K562 (cell line): ENCODE data around the gene PSD2. TPM values are rescaled to one million over a fixed set of nuclear protein-coding genes. Genes with fewer than 3 reads are reported as not detected.

Source experiments
- ATAC-seq: fragments of 200-7000 bp; cut with Tn5 transposase; 3 replicates; pipeline ENCODE4 v1.9.1; 2020; ENCODE audit warnings: moderate library complexity
- BruUV-seq: library from RNA; stranded (reverse); fragments of 400-500 nt; replicated peaks from 2 replicates; lab custom pipeline; 2021; lab: Mats Ljungman, UMichigan
- CTCF ChIA-PET: fragments of 300-600 bp; formaldehyde crosslinking; extraction: SDS; loops from one replicate; lab custom pipeline; 2021; ENCODE audit warnings: low intra/inter-chr PET ratio; lab: Yijun Ruan, JAX
- POLR2A ChIA-PET: fragments of 300-600, 350-650 bp; sonication (Branson Sonifier 250); formaldehyde crosslinking; extraction: SDS; loops from one replicate; lab custom pipeline; 2021; ENCODE audit warnings: antibody characterized with exemption, inconsistent platforms; lab: Yijun Ruan, JAX
- DNase-seq, 4 experiments: peaks; one replicate each; pipeline versions ENCODE4 v3.0.0 to v3.0.0-alpha.2; 2011 to 2018; ENCODE audit warnings: low spot score in 3 of 4, mixed read lengths in 3 of 4; ENCODE audit errors: extremely low read depth in 1 of 4
- FAIRE-seq: peaks from 2 replicates; lab custom pipeline; 2011; peaks lifted over from hg19 to GRCh38; lab: Jason Lieb, UNC
- H2AFZ ChIP-seq: 2 replicates; pipeline ENCODE4 v1.6.0; 2011; ENCODE audit warnings: low read depth, low read length, control low read depth, inconsistent platforms
- H3K27ac ChIP-seq: fragments of 200-600 bp; 3 replicates; pipeline ENCODE4 v1.8.0; 2011; ENCODE audit warnings: low read depth, mild to moderate bottlenecking, control low read depth, inconsistent platforms, low read length, moderate library complexity, mixed read lengths; ENCODE audit errors: extremely low read depth
- H3K27me3 ChIP-seq, 2 experiments: fragments of 300-600 bp in 1 of 2; 2 replicates in 1 of 2; 3 replicates in 1 of 2; pipeline versions ENCODE4 v1.6.0 to v1.8.0; 2011; ENCODE audit warnings: inconsistent platforms in 2 of 2, low read length in 2 of 2, mild to moderate bottlenecking in 1 of 2, mixed read lengths in 1 of 2, moderate library complexity in 1 of 2; ENCODE audit not compliant: control insufficient read depth in 2 of 2, insufficient read depth in 2 of 2
- H3K36me3 ChIP-seq: fragments of 300-600 bp; 3 replicates; pipeline ENCODE4 v1.8.0; 2011; ENCODE audit warnings: mild to moderate bottlenecking, low read length, inconsistent platforms; ENCODE audit not compliant: control insufficient read depth, insufficient read depth
- H3K4me1 ChIP-seq, 2 experiments: fragments of 200-600 bp in 1 of 2; replicated peaks in 1 of 2; 2 replicates in 1 of 2; 3 replicates in 1 of 2; pipeline versions ENCODE4 v1.5.1 to v1.8.0; 2011; ENCODE audit warnings: inconsistent platforms in 2 of 2, low read length in 2 of 2, mild to moderate bottlenecking in 1 of 2, mixed read lengths in 1 of 2, moderate library complexity in 1 of 2; ENCODE audit not compliant: control insufficient read depth in 2 of 2, insufficient read depth in 2 of 2
- H3K4me2 ChIP-seq: 2 replicates; pipeline ENCODE4 v1.6.1; 2011; ENCODE audit warnings: low read length, control low read depth, inconsistent platforms, mixed read lengths; ENCODE audit not compliant: insufficient read depth
- H3K4me3 ChIP-seq: fragments of 200-600 bp; sonication (generic), shearing (Covaris generic); 2 replicates; pipeline ENCODE4 v1.5.1; 2016; ENCODE audit warnings: control low read depth, inconsistent platforms
- H3K79me2 ChIP-seq: fragments of 200-600 bp; 3 replicates; pipeline ENCODE4 v1.8.0; 2011; ENCODE audit warnings: low read length, inconsistent platforms; ENCODE audit not compliant: control insufficient read depth, insufficient read depth
- H3K9ac ChIP-seq, 2 experiments: 2 replicates each; pipeline versions ENCODE4 v1.6.0 to v1.6.1; 2011; ENCODE audit warnings: low read depth in 2 of 2, low read length in 2 of 2, control low read depth in 1 of 2, inconsistent platforms in 1 of 2, mild to moderate bottlenecking in 1 of 2, mixed read lengths in 1 of 2; ENCODE audit not compliant: insufficient read depth in 1 of 2
- H3K9me1 ChIP-seq: one replicate; pipeline ENCODE4 v1.6.0; 2011; ENCODE audit warnings: inconsistent platforms, mild to moderate bottlenecking, low read length, moderate library complexity; ENCODE audit not compliant: control insufficient read depth, insufficient read depth
- H3K9me3 ChIP-seq: replicated peaks from 2 replicates; pipeline ENCODE4 v1.5.1; 2011; ENCODE audit warnings: low read depth, low read length, inconsistent platforms; ENCODE audit not compliant: control insufficient read depth, insufficient read depth
- H4K20me1 ChIP-seq: replicated peaks from 2 replicates; pipeline ENCODE4 v1.6.1; 2011; ENCODE audit warnings: low read length, inconsistent platforms, mixed read lengths; ENCODE audit not compliant: control insufficient read depth, insufficient read depth
- ATF3 ChIP-seq, 2 experiments: fragments of 450-650 bp in 1 of 2; sonication (generic) in 1 of 2; formaldehyde crosslinking in 1 of 2; IDR thresholded peaks in 1 of 2; conservative IDR thresholded peaks in 1 of 2; 2 replicates each; pipeline versions ENCODE4 v1.6.1 to v1.8.1; 2016 to 2023; ENCODE audit warnings: mild to moderate bottlenecking in 2 of 2, moderate library complexity in 2 of 2, inconsistent platforms in 1 of 2, missing genetic modification reagents in 1 of 2
- E2F1 ChIP-seq: sonication (generic); formaldehyde crosslinking; IDR thresholded peaks from 2 replicates; pipeline ENCODE4 v1.8.1; 2023; ENCODE audit warnings: mild to moderate bottlenecking, missing genetic modification reagents, moderate library complexity
- E4F1 ChIP-seq: fragments of 250-450 bp; sonication (Bioruptor Pico); IDR thresholded peaks from 2 replicates; pipeline ENCODE4 v1.5.0; 2021; ENCODE audit warnings: mild to moderate bottlenecking, borderline replicate concordance
- KLF6 ChIP-seq: fragments of 250-450 bp; sonication (Bioruptor Pico); IDR thresholded peaks from 2 replicates; pipeline ENCODE4 v1.4.0; 2020; ENCODE audit warnings: mild to moderate bottlenecking, moderate library complexity, borderline replicate concordance
- ZBTB9 ChIP-seq: fragments of 450-650 bp; formaldehyde crosslinking; IDR thresholded peaks from 2 replicates; pipeline ENCODE4 v1.4.0; 2020; ENCODE audit warnings: mild to moderate bottlenecking, moderate library complexity
- ZFP91 ChIP-seq: sonication (generic); formaldehyde crosslinking; IDR thresholded peaks from 2 replicates; pipeline ENCODE4 v1.8.0; 2022; ENCODE audit warnings: mild to moderate bottlenecking, missing genetic modification reagents
- WGBS: fragments of 100-300 bp; shearing (Covaris generic); methylation state at CpG from one replicate; pipeline ENCODE4 v1.1.6; 2016; ENCODE audit warnings: low coverage, mixed read lengths; ENCODE audit not compliant: insufficient coverage; ENCODE audit errors: missing lambda C conversion rate; 5-methylcytosine and 5-hydroxymethylcytosine counted together
- in situ Hi-C: fragments of 300-500 bp; cut with MboI; formaldehyde crosslinking; loops from 4 replicates; pipeline ENCODE4 v1.15.0; 2018; ENCODE audit warnings: inconsistent platforms, mixed read lengths
- intact Hi-C: fragments of 100-400 bp; cut with micrococcal nuclease; formaldehyde crosslinking; loops from 2 replicates; pipeline ENCODE4 v1.14.2; 2022
- polyA plus RNA-seq, 8 experiments: library from polyadenylated mRNA; depleted of rRNA in 4 of 8; stranded (reverse) in 5 of 8; unstranded in 3 of 8; fragments of >200 nt; fragmentation: Nextera tagmentation in 2 of 8; fragmentation: Illumina TruSeq in 1 of 8; extraction: Ambion mirVana in 2 of 8; extraction: Trizol in 1 of 8; gene quantifications; 2 replicates each; pipeline versions ENCODE4 v1.2.1 to v1.2.3, GENCODE V29; 2011 to 2014; ENCODE audit warnings: inconsistent platforms in 1 of 8, missing spikeins in 1 of 8
- total RNA-seq, 7 experiments: library from RNA; depleted of rRNA in 6 of 7; stranded (reverse); fragments of >200 nt in 6 of 7; fragmentation: Illumina TruSeq in 2 of 7; extraction: Trizol in 2 of 7; gene quantifications; 2 replicates each; pipeline versions ENCODE4 v1.2.1 to v1.2.3, GENCODE V29; 2011 to 2021; ENCODE audit warnings: low replicate concordance in 1 of 7

The PSD2 gene
- total and polyA plus RNA-seq, 9 of the 15 experiments (the other 6 are each of a cell fraction or from before 2014, with no cell fraction given) = 0.01 to 0.09 (median 0.04) TPM; not detected in 4

- TF ChIP-seq KLF6 (CRISPR knock-in tag) = no peak
Observed at GRCh38 chr5:139795074-139796001, at the start of gene PSD2 (continued).

GRCh38 chr5:139746691-139747582 lies 48.7 kb upstream of the PSD2 start:
- H3K27ac ChIP-seq = no peak overlapping the region
- DNase-seq (peak in 2 of 4 experiments; percentile 47 to 57), FAIRE-seq (peak; percentile 75), ATAC-seq (peak; percentile 9; the same call in 2 of the 3 replicates)
- peaks cover 15 to 26% of the 10 kb centered on the region in 2 experiments; a peak in 4 of 5 replicates for H3K27me3 ChIP-seq
- H3K9ac ChIP-seq = peak overlapping the region in 1 of 2 experiments; percentile 72; a peak in 2 of 4 replicates
- WGBS = 7% methylated on average over 37 of the region's 44 CpGs
- intact Hi-C loops = no loop called here
- 0 out of 2 replicates have a peak, but pooled peaks cover 9% of the 10 kb centered on the region for H4K20me1 ChIP-seq
- no TSS peak for BruUV-seq
- H2AFZ ChIP-seq = peak overlapping the region; percentile 95
- H3K4me3 ChIP-seq = peak overlapping the region; percentile 21; the same call in 1 of the 2 replicates
- peak overlapping the region; percentile 79 for H3K4me2 ChIP-seq
- ChIA-PET CTCF (no interaction called here), POLR2A (interaction anchor here (0.6 to 1.2 kb wide), 5 partner anchors 17 to 682 kb away, joined by 3 to 6 read pairs (median 3); no protein-coding TSS in a partner anchor)
- H3K9me1 ChIP-seq = peaks cover 5% of the 10 kb centered on the region
- no peaks in the 10 kb centered on the region for H3K9me3 ChIP-seq
- peaks cover 28 to 45% of the 10 kb centered on the region in 2 experiments for H3K4me1 ChIP-seq
- no peaks in the 10 kb centered on the region for H3K36me3 ChIP-seq
- no peaks in the 10 kb centered on the region; the same call in 2 of the 3 replicates for H3K79me2 ChIP-seq
- in situ Hi-C loops = no loop called here
- no peak for TF ChIP-seq ZFP91 (CRISPR knock-in tag)
- no peak for TF ChIP-seq ZBTB9
- no peak for TF ChIP-seq E4F1 (CRISPR knock-in tag)
- no peak for TF ChIP-seq ATF3 (IDR thresholded peaks at IDR 0.05)
- TF ChIP-seq ATF3 (CRISPR knock-in tag; conservative IDR thresholded peaks at IDR 0.05) = no peak
- TF ChIP-seq E2F1 (CRISPR knock-in tag) = no peak
